IPS-20b (cell line): ENCODE data around the gene PDZD2.

Experiments
- H3K27ac ChIP-seq: one replicate; pipeline ENCODE4 v1.5.1; 2013; ENCODE audit warnings: low read length
- H3K27me3 ChIP-seq: 2 replicates; pipeline ENCODE4 v1.6.1; 2013; ENCODE audit warnings: mild to moderate bottlenecking, low read length, inconsistent platforms; ENCODE audit not compliant: insufficient read depth
- H3K36me3 ChIP-seq: 2 replicates; pipeline ENCODE4 v1.6.1; 2013; ENCODE audit warnings: low read depth, mild to moderate bottlenecking, inconsistent platforms, low read length, moderate library complexity; ENCODE audit not compliant: insufficient read depth
- H3K4me1 ChIP-seq: 2 replicates; pipeline ENCODE4 v1.6.1; 2013; ENCODE audit warnings: mild to moderate bottlenecking, control low read depth, inconsistent platforms, low read length, moderate library complexity; ENCODE audit not compliant: insufficient read depth
- H3K4me3 ChIP-seq: 2 replicates; pipeline ENCODE4 v1.5.1; 2013; ENCODE audit warnings: mild to moderate bottlenecking, low read length, inconsistent platforms
- H3K9ac ChIP-seq: 2 replicates; pipeline ENCODE4 v1.6.1; 2013; ENCODE audit warnings: low read depth, mild to moderate bottlenecking, inconsistent platforms, low read length, moderate library complexity
- H3K9me3 ChIP-seq: 2 replicates; pipeline ENCODE4 v1.6.1; 2013; ENCODE audit warnings: mild to moderate bottlenecking, low read depth, low read length, inconsistent platforms; ENCODE audit not compliant: insufficient read depth

Gene PDZD2

GRCh38 chr5:31741496-31741895 is 102.6 kb downstream of the PDZD2 start:
- H3K27ac ChIP-seq, result no peak overlapping the region
- H3K27me3 ChIP-seq, result no peaks in the 10 kb centered on the region
- no peak overlapping the region for H3K9ac ChIP-seq
- H3K36me3 ChIP-seq, result no peaks in the 10 kb centered on the region
- H3K4me3 ChIP-seq, result no peak overlapping the region
- H3K9me3 ChIP-seq, result no peaks in the 10 kb centered on the region
- no peaks in the 10 kb centered on the region for H3K4me1 ChIP-seq

- H3K4me1 ChIP-seq, result no peaks in the 10 kb centered on the region
- H3K4me3 ChIP-seq, result no peak overlapping the region
- H3K27ac ChIP-seq, result no peak overlapping the region
- H3K36me3 ChIP-seq, result no peaks in the 10 kb centered on the region
- no peaks in the 10 kb centered on the region for H3K9me3 ChIP-seq
- H3K27me3 ChIP-seq, result no peaks in the 10 kb centered on the region
- H3K9ac ChIP-seq, result no peak overlapping the region
Measured at GRCh38 chr5:31743678-31744077, 104.7 kb downstream of the PDZD2 start.

GRCh38 chr5:31748458-31749172 is 109.7 kb downstream of the PDZD2 start:
- H3K4me1 ChIP-seq, result peaks cover 2% of the 10 kb centered on the region; the same call in 1 of the 2 replicates
- no peaks in the 10 kb centered on the region for H3K36me3 ChIP-seq
- peaks cover 20% of the 10 kb centered on the region; the same call in 1 of the 2 replicates for H3K27me3 ChIP-seq
- H3K9ac ChIP-seq, result no peak overlapping the region
- H3K27ac ChIP-seq, result no peak overlapping the region
- no peak overlapping the region for H3K4me3 ChIP-seq
- no peaks in the 10 kb centered on the region for H3K9me3 ChIP-seq

GRCh38 chr5:31750215-31750614 is 111.3 kb downstream of the PDZD2 start:
- H3K4me3 ChIP-seq, result no peak overlapping the region
- H3K36me3 ChIP-seq, result no peaks in the 10 kb centered on the region
- H3K27me3 ChIP-seq, result peaks cover 33% of the 10 kb centered on the region
- peaks cover 14% of the 10 kb centered on the region; the same call in 1 of the 2 replicates for H3K4me1 ChIP-seq
- no peak overlapping the region for H3K9ac ChIP-seq
- H3K27ac ChIP-seq, result no peak overlapping the region
- no peaks in the 10 kb centered on the region for H3K9me3 ChIP-seq

- H3K27me3 ChIP-seq, result peaks cover 47% of the 10 kb centered on the region
- H3K36me3 ChIP-seq, result no peaks in the 10 kb centered on the region
- no peak overlapping the region for H3K9ac ChIP-seq
- no peaks in the 10 kb centered on the region for H3K9me3 ChIP-seq
- H3K4me3 ChIP-seq, result no peak overlapping the region
- H3K4me1 ChIP-seq, result peaks cover 15% of the 10 kb centered on the region; the same call in 1 of the 2 replicates
- H3K27ac ChIP-seq, result no peak overlapping the region
Measured at GRCh38 chr5:31751610-31752009, 112.7 kb downstream of the PDZD2 start.

- Histone ChIP-seq H3K4me1 (peaks cover 15% of the 10 kb centered on the region; the same call in 1 of the 2 replicates), H3K9ac (no peak overlapping the region), H3K36me3 (no peaks in the 10 kb centered on the region), H3K4me3 (peak overlapping the region; percentile 17; the same call in 1 of the 2 replicates), H3K27ac (no peak overlapping the region), H3K9me3 (no peaks in the 10 kb centered on the region), H3K27me3 (peaks cover 57% of the 10 kb centered on the region)
Measured at GRCh38 chr5:31753700-31754357, 114.9 kb downstream of the PDZD2 start.

GRCh38 chr5:31754358-31754704 is 115.4 kb downstream of the PDZD2 start:
- Histone ChIP-seq H3K4me1 (peaks cover 15% of the 10 kb centered on the region; the same call in 1 of the 2 replicates), H3K27me3 (peaks cover 57% of the 10 kb centered on the region), H3K9me3 (no peaks in the 10 kb centered on the region), H3K4me3 (peak overlapping the region; percentile 17; the same call in 1 of the 2 replicates), H3K36me3 (no peaks in the 10 kb centered on the region), H3K27ac (no peak overlapping the region), H3K9ac (no peak overlapping the region)

GRCh38 chr5:31754741-31755675 is 116.1 kb downstream of the PDZD2 start:
- H3K4me1 ChIP-seq, result peaks cover 15% of the 10 kb centered on the region; the same call in 1 of the 2 replicates
- no peaks in the 10 kb centered on the region for H3K36me3 ChIP-seq
- peaks cover 57% of the 10 kb centered on the region for H3K27me3 ChIP-seq
- H3K4me3 ChIP-seq, result no peak overlapping the region
- H3K9ac ChIP-seq, result no peak overlapping the region
- H3K9me3 ChIP-seq, result no peaks in the 10 kb centered on the region
- H3K27ac ChIP-seq, result no peak overlapping the region

- no peak overlapping the region for H3K27ac ChIP-seq
Measured at GRCh38 chr5:31755676-31756230, 116.8 kb downstream of the PDZD2 start.

GRCh38 chr5:31757806-31758205 is 118.9 kb downstream of the PDZD2 start:
- H3K9ac ChIP-seq, result no peak overlapping the region
- peaks cover 13% of the 10 kb centered on the region; the same call in 1 of the 2 replicates for H3K4me1 ChIP-seq
- no peak overlapping the region for H3K4me3 ChIP-seq
- no peaks in the 10 kb centered on the region for H3K9me3 ChIP-seq
- H3K36me3 ChIP-seq, result no peaks in the 10 kb centered on the region
- peaks cover 40% of the 10 kb centered on the region for H3K27me3 ChIP-seq
- H3K27ac ChIP-seq, result no peak overlapping the region

More at GRCh38 chr5:31755676-31756230, 116.8 kb downstream of the PDZD2 start:
- Histone ChIP-seq H3K4me1 (peaks cover 15% of the 10 kb centered on the region; the same call in 1 of the 2 replicates), H3K4me3 (no peak overlapping the region), H3K27me3 (peaks cover 57% of the 10 kb centered on the region), H3K9ac (no peak overlapping the region), H3K36me3 (no peaks in the 10 kb centered on the region), H3K9me3 (no peaks in the 10 kb centered on the region)

- Histone ChIP-seq H3K27me3 (peaks cover 37% of the 10 kb centered on the region), H3K36me3 (no peaks in the 10 kb centered on the region), H3K27ac (no peak overlapping the region), H3K9ac (no peak overlapping the region), H3K9me3 (no peaks in the 10 kb centered on the region), H3K4me1 (peaks cover 12% of the 10 kb centered on the region; the same call in 1 of the 2 replicates), H3K4me3 (no peak overlapping the region)
Measured at GRCh38 chr5:31758803-31759425, 120.0 kb downstream of the PDZD2 start.
